Muscle of back (tissue), 11 donors: ENCODE measurements around the gene ARL15. TPM values are rescaled to one million over a fixed set of nuclear protein-coding genes. Genes with fewer than 3 reads are reported as not detected.

Experiments used
- DNase-seq, 3 donors: peaks; one replicate each; pipeline versions ENCODE4 v3.0.0 to v3.0.0-alpha.2; 2013
- polyA plus RNA-seq, 10 donors: library from polyadenylated mRNA; unstranded; fragments of 120-200 nt; gene quantifications; one replicate each; pipeline ENCODE4 v1.2.1, GENCODE V29; 2013; ENCODE audit not compliant: insufficient read length in 10 of 10

ARL15 gene
- polyA plus RNA-seq, 10 donors = 22.5 to 30.3 (median 27.3) TPM

DNA sequence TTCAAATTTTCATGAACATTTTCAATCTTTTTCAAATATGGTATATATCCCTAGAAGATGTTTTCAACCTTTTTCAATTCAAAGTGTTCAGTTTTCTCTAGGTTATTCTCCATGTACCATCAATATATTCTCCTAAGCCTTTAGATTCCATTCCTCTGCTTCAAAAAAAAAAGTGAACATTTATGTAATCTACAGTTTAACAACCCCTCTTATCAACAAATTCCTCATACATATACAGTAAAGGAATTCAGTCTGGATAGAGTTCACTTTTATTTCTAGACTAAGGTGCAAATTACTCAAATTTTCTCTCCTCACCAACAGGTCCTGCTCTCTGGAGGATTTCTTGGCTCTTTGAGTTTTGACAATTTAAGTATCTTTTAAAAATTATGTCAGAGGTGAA lies 150.0 kb downstream of the ARL15 start:
- no peak for DNase-seq

DNA sequence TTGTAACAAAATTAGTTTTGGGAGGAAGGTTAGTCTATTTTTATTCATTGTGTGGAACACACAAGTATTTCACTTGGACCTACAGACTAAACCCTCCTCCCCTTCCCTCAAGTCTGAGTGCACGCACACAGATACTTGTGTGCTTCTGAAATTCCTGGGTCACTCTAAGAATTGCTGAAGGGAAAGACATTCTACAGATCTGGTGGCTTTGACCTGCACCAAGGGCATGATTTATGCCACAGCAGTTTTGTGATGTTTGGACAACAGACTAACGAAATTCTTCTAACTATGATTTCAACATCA lies 150.5 kb downstream of the ARL15 start:
- peak in 2 of 3 donors; percentile 57 to 79 for DNase-seq

GRCh38 chr5:54159153-54159892 lies 151.1 kb downstream of the ARL15 start:
- DNase-seq = peak; percentile 67 to 81 (median 68)

DNA sequence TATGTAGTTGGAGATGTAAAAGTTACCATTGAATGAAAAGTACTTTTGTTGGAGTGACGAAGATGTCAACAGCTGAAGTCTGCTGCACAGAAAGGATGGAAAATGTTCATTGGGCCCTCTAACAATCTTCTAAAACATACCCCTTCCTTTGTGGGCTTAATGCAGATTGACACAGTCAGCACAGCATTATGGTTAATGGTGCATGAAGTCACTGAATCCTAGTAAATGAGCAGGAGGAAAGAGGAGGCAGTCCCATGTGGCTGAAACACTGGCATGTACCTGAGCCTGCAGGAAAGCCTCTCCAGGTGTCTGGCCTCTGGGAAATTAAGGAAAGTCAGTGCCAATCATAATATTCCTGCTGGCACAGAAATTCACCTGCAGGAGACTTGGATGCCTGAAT lies 153.8 kb downstream of the ARL15 start:
- DNase-seq = no peak

DNA sequence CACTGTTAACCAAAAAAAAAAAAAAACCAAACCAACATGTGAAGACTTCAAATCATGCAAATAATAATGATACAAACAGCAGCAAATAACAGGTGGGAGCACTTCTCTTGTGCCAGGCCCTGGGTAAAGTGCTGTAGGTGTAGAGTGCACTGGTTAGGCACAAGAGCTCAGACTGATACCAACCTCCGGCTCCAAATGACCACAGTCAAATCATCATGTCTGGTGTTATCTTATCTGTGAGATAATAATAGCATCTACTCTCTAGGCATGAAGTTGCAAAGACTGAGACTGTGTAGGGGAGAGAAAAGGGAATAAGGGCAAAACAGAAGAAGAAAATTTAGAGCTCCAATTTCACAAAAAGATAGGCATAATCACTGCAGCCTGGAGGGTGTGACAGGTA lies 159.5 kb downstream of the ARL15 start:
- no peak for DNase-seq

DNA sequence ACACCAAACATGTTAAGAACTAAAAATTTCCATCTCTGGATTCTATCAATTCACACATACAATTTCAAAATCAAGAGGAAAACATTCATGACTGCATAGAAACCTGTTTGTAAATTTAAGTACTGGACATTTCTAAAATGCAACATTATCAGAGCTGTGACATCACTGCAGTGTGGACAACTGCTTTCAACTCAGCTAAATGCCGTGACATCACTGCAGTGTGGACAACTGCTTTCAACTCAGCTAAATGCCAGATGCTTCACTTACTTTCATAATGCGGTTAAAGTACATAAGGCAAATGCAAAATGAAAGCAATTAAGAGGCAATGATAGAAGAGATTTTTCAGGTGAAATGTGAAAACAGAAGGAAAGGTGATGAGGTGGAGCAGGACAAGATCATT lies 161.5 kb downstream of the ARL15 start:
- no peak for DNase-seq

- peak; percentile 58 to 81 (median 65) for DNase-seq
These were observed 162.1 kb downstream of the ARL15 start for GRCh38 chr5:54148067-54148845.

GRCh38 chr5:54146916-54147315 lies 163.5 kb downstream of the ARL15 start:
- DNase-seq = peak; percentile 52 to 84 (median 69)

DNA sequence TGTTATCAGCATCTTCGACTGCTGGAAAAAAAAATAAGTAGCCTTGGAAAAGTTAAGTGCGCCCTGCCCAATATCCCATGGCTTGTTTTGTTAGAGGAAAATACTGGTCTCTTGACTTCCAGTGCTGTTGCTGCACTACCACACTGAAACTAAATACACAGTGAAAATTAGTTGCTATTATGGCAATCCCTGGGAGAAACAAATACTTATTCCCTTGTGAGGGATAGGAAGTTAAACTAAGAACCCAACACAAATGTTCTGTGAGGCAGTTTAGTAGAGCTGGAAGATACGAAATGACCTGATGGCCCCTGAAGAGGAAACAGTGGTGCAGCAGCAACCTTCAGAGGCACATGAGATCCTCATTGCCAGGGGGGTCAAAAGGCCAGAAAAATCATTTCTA lies 164.0 kb downstream of the ARL15 start:
- peak in 1 of 3 donors; percentile 73 for DNase-seq

- DNase-seq = no peak
These were observed 170.0 kb downstream of the ARL15 start for GRCh38 chr5:54140247-54140840.

DNA sequence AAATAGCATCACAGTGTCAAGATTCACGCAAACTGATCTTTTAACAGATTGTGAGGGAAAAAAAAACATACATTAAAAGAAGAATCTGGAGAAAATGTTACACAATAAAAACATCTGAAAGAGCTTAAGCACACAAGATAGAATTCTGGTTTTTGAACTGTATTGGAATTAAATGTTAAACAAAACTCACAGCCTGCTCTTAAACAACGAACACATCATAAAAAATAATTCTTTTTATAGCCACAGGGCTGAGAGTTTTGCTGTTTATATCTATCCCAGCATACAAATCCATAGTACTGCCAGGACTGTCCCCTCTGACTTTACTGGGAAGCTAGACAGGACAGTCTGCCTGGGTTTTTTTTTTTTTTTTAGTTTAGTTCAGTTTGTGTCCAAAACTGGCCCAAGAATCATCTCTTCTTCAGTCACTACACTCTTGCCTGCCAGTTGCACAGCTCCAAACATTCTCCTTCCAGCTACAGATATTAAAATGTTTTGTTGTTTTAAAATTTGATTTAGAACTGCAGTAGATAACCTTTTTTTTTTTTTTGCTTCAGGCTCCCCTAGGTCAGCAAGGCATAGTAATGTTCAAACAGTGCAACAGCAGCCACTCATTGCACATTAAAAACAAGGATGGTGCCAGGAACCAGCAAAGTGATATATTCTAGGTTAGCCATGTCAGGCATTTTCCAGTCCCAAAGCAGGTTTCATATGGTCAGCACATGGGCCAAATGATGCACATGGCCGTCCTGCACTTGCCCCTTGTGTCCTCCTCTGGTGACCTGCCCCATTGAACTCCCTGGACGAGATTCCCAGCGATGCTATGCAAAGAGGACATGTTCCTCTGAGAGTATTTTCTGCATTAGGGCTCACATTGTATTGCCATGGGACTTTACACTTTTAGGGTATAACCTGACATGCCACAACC lies 173.6 kb downstream of the ARL15 start:
- DNase-seq = peak; percentile 76 to 92 (median 83)

DNA sequence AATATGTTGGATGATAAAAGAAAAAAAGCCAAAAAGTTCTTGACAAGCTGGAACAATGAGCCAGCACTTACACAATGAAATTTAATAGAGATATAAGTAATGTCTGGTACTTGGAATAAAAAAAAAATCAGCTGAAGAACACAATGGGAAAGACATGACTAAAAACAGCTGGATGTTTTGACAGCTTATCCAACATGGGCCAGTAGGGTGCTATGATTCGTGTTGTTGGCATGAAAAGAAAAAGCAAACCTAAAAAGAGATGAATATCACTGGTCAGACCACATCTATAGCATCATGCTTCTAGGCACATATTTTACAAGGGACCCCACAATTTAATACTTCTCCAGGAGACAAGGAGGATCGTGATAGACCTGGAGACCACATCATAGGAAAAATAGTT lies 175.3 kb downstream of the ARL15 start:
- DNase-seq = peak in 1 of 3 donors; percentile 26

DNA sequence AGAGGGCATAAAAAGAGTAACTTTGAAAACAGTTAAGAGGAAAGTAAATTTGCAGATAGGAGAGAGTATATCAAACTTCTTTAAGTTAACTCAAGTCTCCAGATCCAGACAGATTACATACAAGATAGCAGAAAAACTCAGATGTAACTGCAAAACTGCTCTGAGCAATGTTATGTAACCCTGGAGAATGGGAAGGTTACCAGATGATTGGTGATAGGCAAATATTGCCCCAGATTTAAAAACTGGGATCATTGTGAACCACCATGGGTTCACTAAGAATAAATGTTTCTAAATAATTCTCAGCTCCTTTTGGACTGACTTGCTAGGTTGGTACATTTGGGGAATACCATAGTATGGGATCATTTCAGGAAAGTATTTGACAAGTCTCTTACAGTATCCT lies 176.5 kb downstream of the ARL15 start:
- DNase-seq = no peak

DNA sequence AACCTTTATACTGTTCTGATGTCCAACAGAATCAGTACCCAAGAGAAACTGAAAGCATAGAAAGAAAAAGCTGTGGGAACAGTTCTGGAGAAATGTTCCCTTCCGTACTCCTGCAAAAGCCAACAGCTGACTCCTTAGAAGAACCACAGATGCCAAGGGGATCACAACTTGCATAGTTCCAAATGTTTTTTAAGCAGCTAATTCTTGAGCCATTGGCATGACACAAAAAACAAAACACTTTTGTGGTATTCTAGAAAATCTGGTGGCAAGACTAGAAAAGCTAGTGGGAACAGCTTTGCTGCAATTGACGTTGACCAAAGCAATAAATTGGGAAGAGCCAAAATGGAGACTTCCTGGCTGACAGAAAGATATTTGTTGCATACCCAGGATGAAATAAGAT lies 189.9 kb downstream of the ARL15 start:
- DNase-seq = no peak

DNA sequence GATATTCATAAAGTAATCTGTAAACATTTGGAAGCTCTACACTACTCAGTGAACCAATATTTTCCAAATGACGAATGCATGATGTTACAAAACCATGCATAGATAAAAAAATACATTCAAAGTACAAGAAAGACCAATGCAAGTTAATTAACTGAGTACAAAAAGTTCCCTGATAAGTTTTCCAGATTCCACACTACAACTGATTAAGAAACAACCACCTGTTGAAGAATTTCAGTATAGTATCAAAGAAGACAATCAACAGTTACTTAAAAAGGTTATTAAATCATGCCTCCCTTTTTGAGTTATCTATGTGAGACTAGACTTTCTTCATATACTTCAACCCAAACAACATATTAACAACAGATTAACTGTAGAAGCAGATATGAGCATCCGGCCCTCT lies 192.4 kb downstream of the ARL15 start:
- DNase-seq = no peak

DNA sequence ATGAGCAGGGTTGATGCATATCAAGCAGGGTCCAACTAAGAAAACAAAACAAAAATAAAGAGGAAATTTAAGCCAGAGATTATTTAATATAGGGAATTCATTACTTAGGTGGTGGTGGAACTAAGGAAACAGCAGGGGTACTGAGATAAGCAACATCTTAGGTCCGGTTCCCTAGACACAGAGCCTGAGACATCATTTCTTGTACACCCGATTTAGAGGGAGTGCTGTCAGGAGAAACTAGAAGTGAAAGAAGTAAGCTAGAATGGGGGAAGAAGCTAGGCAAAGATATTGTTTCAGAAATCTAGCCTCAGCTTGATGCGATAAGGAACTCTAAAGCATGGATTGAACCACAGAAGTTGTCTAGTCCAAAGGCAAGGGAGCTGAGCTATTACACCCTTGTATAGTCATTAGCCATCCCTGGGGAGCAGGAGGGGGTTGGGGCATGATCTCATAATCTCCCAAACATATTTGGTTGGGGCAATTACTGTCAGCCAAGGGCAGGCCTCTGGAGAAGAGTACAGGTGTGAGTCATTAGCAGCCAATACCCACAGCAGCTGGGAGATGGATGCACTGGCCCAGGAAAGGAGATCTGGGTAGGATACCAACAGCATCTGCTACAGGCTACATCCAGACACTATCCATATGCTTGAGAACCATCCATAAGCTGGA lies 194.5 kb downstream of the ARL15 start:
- DNase-seq = no peak

DNA sequence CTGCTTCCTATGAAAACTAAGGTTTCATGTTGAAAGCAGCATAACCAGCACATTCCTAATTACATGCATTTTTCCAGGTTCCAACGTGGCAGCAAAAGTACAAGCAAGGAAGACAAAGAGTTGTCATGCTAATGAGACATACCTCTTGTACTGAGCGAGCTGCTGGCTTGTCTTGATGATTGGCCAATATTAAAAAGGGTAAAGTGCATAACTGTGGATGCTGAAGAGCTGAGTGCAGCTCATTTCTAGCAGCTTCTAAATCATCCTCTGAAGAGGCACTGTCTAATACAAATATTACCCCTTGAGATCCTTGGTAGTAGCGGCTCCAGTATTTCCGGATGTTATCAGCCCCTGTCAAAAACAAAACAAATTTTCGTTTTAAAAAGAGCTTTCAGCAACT lies 197.3 kb downstream of the ARL15 start:
- no peak for DNase-seq

- DNase-seq = peak in 1 of 3 donors; percentile 63
These were observed 200.6 kb downstream of the ARL15 start for GRCh38 chr5:54109626-54110330.

GRCh38 chr5:54108136-54108535 lies 202.2 kb downstream of the ARL15 start:
- DNase-seq = peak in 2 of 3 donors; percentile 33 to 59

GRCh38 chr5:54103871-54104270 lies 206.5 kb downstream of the ARL15 start:
- no peak for DNase-seq

GRCh38 chr5:54098267-54098666 lies 212.1 kb downstream of the ARL15 start:
- no peak for DNase-seq
